Measurements from ENCODE around the gene MYO1B.

Gene MYO1B

GRCh38 chr2:191303140-191304005, 58.2 kb downstream of the MYO1B start:
- no peaks in the 10 kb centered on the region for H3K4me1 ChIP-seq (ENCODE audit: low read depth, poor library complexity, severe bottlenecking)
- H2AFZ ChIP-seq (ENCODE audit: low read depth): no peak overlapping the region
- H4K20me1 ChIP-seq (ENCODE audit: insufficient read depth): no peaks in the 10 kb centered on the region
- no peak for TF ChIP-seq CTCF (conservative IDR thresholded peaks at IDR 0.05; ENCODE audit: low read depth, low read length)
- H3K27me3 ChIP-seq (ENCODE audit: insufficient read depth, low read depth): no peaks in the 10 kb centered on the region
- no peak overlapping the region for H3K4me3 ChIP-seq (IDR thresholded peaks at IDR 0.05; ENCODE audit: insufficient read depth, low read depth, low read length)
- H3K4me2 ChIP-seq: no peak overlapping the region
- no peaks in the 10 kb centered on the region for H3K36me3 ChIP-seq (ENCODE audit: insufficient read depth)
- no peak overlapping the region for H3K9ac ChIP-seq
- H3K27ac ChIP-seq: no peak overlapping the region
- H3K79me2 ChIP-seq (ENCODE audit: insufficient read depth, low read depth): no peaks in the 10 kb centered on the region

GRCh38 chr2:191304939-191305875, 60.0 kb downstream of the MYO1B start:
- no peak overlapping the region for H3K9ac ChIP-seq
- H2AFZ ChIP-seq (ENCODE audit: low read depth): no peak overlapping the region
- H3K4me2 ChIP-seq: no peak overlapping the region
- H3K4me3 ChIP-seq (IDR thresholded peaks at IDR 0.05; ENCODE audit: insufficient read depth, low read depth, low read length): no peak overlapping the region
- H4K20me1 ChIP-seq (ENCODE audit: insufficient read depth): no peaks in the 10 kb centered on the region
- no peaks in the 10 kb centered on the region for H3K4me1 ChIP-seq (ENCODE audit: low read depth, poor library complexity, severe bottlenecking)
- H3K27ac ChIP-seq: no peak overlapping the region
- no peaks in the 10 kb centered on the region for H3K36me3 ChIP-seq (ENCODE audit: insufficient read depth)
- H3K79me2 ChIP-seq (ENCODE audit: insufficient read depth, low read depth): no peaks in the 10 kb centered on the region
- TF ChIP-seq CTCF (conservative IDR thresholded peaks at IDR 0.05; ENCODE audit: low read depth, low read length): no peak
- H3K27me3 ChIP-seq (ENCODE audit: insufficient read depth, low read depth): no peaks in the 10 kb centered on the region

GRCh38 chr2:191308026-191308425, 62.8 kb downstream of the MYO1B start:
- H2AFZ ChIP-seq (ENCODE audit: low read depth): no peak overlapping the region
- no peaks in the 10 kb centered on the region for H3K36me3 ChIP-seq (ENCODE audit: insufficient read depth)
- no peaks in the 10 kb centered on the region for H3K79me2 ChIP-seq (ENCODE audit: insufficient read depth, low read depth)
- H3K9ac ChIP-seq: no peak overlapping the region
- H3K4me3 ChIP-seq (IDR thresholded peaks at IDR 0.05; ENCODE audit: insufficient read depth, low read depth, low read length): no peak overlapping the region
- no peaks in the 10 kb centered on the region for H4K20me1 ChIP-seq (ENCODE audit: insufficient read depth)
- no peak overlapping the region for H3K27ac ChIP-seq
- H3K4me2 ChIP-seq: no peak overlapping the region
- no peaks in the 10 kb centered on the region for H3K27me3 ChIP-seq (ENCODE audit: insufficient read depth, low read depth)
- no peaks in the 10 kb centered on the region for H3K4me1 ChIP-seq (ENCODE audit: low read depth, poor library complexity, severe bottlenecking)
- no peak for TF ChIP-seq CTCF (conservative IDR thresholded peaks at IDR 0.05; ENCODE audit: low read depth, low read length)

- Histone ChIP-seq H3K27me3 (ENCODE audit: insufficient read depth, low read depth) (no peaks in the 10 kb centered on the region), H3K9ac (no peak overlapping the region), H3K79me2 (ENCODE audit: insufficient read depth, low read depth) (no peaks in the 10 kb centered on the region), H4K20me1 (ENCODE audit: insufficient read depth) (no peaks in the 10 kb centered on the region), H3K4me2 (no peak overlapping the region), H3K4me3 (IDR thresholded peaks at IDR 0.05; ENCODE audit: insufficient read depth, low read depth, low read length) (no peak overlapping the region), H3K36me3 (ENCODE audit: insufficient read depth) (no peaks in the 10 kb centered on the region), H3K4me1 (ENCODE audit: low read depth, poor library complexity, severe bottlenecking) (no peaks in the 10 kb centered on the region), H3K27ac (no peak overlapping the region), H2AFZ (ENCODE audit: low read depth) (no peak overlapping the region)
- TF ChIP-seq CTCF (conservative IDR thresholded peaks at IDR 0.05; ENCODE audit: low read depth, low read length): no peak
Measured at GRCh38 chr2:191311156-191311555, 66.0 kb downstream of the MYO1B start.

Data from KMS-11 (cell line).